RWPE1 (cell line): ENCODE data around the gene GJB5.
"Not testable (repeated sequence)": the region's sequence is repeated elsewhere in the genome, so short reads cannot be mapped to it uniquely, and the experiment has no call there.

ENCODE experiments used
- CTCF ChIA-PET: fragments of 350-600 bp; sonication (Branson Sonifier 250); formaldehyde crosslinking; extraction: SDS; loops from one replicate; lab custom pipeline; 2021; lab: Yijun Ruan, JAX
- POLR2A ChIA-PET: fragments of 400-600 bp; formaldehyde crosslinking; extraction: SDS; loops from one replicate; lab custom pipeline; 2020; ENCODE audit warnings: antibody characterized with exemption; ENCODE audit not compliant: low non-redundant PET; lab: Yijun Ruan, JAX
- DNase-seq: peaks from one replicate; pipeline ENCODE4 v3.0.0; 2012; ENCODE audit warnings: low spot score
- H3K27ac ChIP-seq: fragments of 450-650 bp; 2 replicates; pipeline ENCODE4 v1.5.1; 2017
- TF ChIP-seq, protein P1 (sequence below): fragments of 450-650 bp; conservative IDR thresholded peaks from 2 replicates; pipeline ENCODE4 v1.5.1; 2017; ENCODE audit warnings: low read depth, mild to moderate bottlenecking

The GJB5 gene

DNA sequence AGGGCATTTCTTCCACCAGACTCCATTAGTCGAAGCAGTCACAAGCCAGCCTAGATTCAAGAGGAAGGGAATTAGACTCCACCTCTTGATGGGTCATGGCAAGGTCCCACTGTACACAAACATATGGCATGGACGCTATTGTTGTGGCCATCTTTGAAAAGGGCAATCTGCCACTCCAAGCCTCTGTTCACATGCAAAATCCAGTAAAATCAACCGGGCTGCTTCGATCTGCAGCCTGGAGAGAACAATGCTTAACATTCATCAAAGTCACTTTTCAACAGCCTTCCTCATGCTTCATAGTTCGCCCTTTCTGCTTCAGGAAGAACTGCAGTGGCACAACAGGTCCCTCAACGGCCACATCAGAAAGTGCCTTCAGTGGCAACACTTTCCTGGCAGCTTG is 28.0 kb upstream of the GJB5 start:
- ChIA-PET CTCF (interaction anchor here (0.8 kb wide), 1 partner anchor 1115 kb away, joined by 5 read pairs; no protein-coding TSS in a partner anchor), POLR2A (no interaction called here)
- H3K27ac ChIP-seq = no peak overlapping the region
- DNase-seq = no peak
- TF ChIP-seq, protein P1, sequence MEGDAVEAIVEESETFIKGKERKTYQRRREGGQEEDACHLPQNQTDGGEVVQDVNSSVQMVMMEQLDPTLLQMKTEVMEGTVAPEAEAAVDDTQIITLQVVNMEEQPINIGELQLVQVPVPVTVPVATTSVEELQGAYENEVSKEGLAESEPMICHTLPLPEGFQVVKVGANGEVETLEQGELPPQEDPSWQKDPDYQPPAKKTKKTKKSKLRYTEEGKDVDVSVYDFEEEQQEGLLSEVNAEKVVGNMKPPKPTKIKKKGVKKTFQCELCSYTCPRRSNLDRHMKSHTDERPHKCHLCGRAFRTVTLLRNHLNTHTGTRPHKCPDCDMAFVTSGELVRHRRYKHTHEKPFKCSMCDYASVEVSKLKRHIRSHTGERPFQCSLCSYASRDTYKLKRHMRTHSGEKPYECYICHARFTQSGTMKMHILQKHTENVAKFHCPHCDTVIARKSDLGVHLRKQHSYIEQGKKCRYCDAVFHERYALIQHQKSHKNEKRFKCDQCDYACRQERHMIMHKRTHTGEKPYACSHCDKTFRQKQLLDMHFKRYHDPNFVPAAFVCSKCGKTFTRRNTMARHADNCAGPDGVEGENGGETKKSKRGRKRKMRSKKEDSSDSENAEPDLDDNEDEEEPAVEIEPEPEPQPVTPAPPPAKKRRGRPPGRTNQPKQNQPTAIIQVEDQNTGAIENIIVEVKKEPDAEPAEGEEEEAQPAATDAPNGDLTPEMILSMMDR = no peak

DNA sequence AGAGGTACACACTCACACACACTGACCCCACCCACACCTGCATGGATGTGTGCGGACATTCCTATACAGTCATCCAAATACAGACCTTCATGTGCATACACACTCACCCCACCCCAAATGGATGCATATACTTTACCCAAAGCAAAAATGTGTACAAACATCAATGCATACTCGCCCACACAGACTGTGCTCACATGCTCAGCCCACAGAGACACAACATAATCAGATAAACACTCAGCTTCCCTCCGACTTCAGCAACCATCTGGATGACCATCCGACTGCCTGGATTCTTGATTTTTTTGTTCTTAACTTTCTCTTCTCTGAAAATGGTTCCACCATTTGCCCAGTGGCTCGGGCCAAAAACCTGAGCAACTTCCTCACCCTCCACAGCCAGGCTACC is 24.4 kb upstream of the GJB5 start:
- CTCF ChIA-PET = no interaction called here
- DNase-seq = no peak
- TF ChIP-seq, protein P1 = no peak
- POLR2A ChIA-PET = no interaction called here
- no peak overlapping the region for H3K27ac ChIP-seq

DNA sequence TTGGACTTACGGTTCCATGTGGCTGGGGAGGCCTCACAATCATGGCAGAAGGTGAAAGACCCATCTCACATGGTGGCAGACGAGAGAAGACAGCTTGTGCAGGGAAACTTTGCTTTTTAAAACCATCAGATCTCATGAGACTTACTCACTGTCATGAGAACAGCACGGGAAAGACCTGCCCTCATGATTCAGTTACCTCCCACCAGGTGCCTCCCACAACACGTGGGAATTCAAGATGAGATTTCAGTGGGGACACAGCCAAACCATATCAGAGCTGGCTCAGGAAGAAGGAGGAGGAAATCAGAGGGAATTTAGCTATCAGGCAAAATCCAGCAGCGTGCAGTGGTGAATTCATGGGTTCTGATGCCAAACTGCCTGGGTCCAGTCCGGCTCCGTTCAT is 22.0 kb upstream of the GJB5 start:
- DNase-seq, CTCF ChIA-PET, H3K27ac ChIP-seq, POLR2A ChIA-PET: not testable (repeated sequence)

DNA sequence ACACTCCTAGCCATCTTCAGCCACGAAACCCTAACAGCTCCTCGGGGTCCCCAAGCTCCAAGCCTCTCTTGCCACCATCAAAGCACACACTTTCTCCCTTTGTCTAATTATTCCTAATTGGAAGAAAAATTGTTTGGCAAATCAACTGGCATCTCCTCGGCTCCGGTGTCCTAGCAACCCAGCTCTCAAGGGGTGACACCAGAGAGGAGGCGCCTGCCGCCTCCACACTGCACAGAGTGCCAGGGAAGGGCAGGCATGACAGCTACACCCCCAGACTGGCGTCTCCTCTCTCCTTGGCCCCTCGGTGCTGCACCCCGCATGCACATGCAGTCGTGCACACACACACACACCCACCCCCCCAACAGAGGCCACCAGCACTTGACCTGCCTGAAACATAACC is 18.2 kb upstream of the GJB5 start:
- TF ChIP-seq, protein P1 = no peak
- POLR2A ChIA-PET = no interaction called here
- no peak overlapping the region for H3K27ac ChIP-seq
- CTCF ChIA-PET = no interaction called here
- DNase-seq = no peak

DNA sequence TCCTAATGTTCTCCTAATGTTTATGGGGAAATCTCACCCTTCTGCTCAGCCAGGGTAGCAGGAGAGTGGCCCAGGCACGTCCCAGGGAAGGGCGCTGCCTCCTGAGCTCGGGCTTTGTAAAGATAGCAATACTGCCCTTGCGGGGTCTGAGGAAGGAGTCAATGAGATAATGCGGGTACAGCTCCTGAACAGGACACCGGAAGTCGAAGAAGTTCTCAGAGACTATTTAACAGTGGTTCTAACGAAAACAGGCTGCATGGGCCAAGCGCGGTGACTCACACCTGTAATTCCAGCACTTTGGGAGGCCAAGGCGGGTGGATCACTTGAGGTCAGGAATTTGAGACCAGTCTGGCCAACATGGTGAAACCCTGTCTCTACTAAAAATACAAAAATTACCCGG is 17.6 kb upstream of the GJB5 start:
- DNase-seq, H3K27ac ChIP-seq, CTCF ChIA-PET, POLR2A ChIA-PET: not testable (repeated sequence)

DNA sequence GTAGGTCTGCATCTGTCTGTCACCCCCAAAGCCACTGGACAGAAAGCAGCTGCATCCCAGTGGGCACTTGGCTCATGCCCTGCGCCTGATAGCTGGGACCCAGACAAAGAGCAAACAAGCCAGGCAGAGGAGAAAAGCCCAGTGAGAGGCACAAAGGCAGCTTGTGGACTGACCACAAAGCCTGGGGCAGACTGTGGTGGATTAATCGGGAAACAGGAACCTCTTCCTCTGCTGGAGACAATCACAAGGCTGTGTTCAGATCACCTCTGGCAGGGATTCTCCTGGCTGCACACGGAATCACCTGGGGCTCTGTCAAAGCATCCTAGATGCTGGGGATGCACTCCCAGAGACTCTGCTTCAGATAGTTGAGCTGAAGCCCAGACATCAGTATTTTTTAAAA is 15.2 kb upstream of the GJB5 start:
- no peak overlapping the region for H3K27ac ChIP-seq
- no peak for DNase-seq
- CTCF ChIA-PET = interaction anchor here (1.0 kb wide), 2 partner anchors 43 to 1106 kb away, joined by 3 to 4 read pairs; no protein-coding TSS in a partner anchor
- POLR2A ChIA-PET = no interaction called here
- TF ChIP-seq, protein P1 = no peak

DNA sequence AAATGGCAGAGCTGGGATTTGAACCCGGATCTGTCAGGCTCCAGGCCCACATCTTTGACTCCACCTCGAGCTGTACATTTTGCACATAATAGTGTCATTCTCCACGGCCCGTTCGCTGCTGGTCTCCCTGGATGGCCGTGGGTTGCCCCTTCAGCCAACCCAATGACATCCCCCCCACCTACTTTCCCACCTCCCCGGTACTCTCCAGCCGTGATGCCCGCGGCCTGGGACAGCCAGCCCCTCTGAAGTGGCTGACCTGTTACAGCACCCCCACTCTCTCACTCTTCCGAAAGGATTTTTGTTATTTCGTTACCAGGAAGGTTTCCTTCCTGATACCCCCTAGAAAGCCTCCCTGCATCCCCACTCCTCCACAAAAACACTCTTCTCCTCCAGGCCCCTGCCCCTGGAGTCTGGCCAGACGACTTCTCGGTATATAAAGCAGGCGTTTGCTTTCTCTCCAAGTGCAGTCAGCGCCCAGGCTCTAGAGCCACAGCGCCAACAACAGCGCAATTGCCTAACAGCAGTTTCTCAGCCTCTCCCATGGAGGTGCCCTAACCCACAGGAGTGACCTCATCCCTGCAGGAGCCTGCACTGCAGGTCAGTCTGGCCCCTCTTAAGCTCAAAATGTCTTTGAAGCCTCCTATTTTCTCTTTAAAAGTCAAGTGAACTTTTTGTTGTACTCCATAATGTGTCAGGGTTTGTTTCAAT is 14.5 kb upstream of the GJB5 start:
- no peak for DNase-seq
- POLR2A ChIA-PET = no interaction called here
- CTCF ChIA-PET = interaction anchor here (1.0 kb wide), 1 partner anchor 44 kb away, joined by 3 read pairs; no protein-coding TSS in a partner anchor
- H3K27ac ChIP-seq = no peak overlapping the region
- TF ChIP-seq, protein P1 = no peak
